ENCODE measurements around the gene RHOXF2B.
"Not testable (repeated sequence)": the region's sequence is repeated elsewhere in the genome, so short reads cannot be mapped to it uniquely, and the experiment has no call there.

- TF ChIP-seq EP300, CTCF (IDR thresholded peaks at IDR 0.05): not testable (repeated sequence)
Observed at GRCh38 chrX:120104707-120105106, 27.2 kb upstream of the RHOXF2B start.
